K562 (cell line): ENCODE data around the gene CLEC2D. TPM values are rescaled to one million over a fixed set of nuclear protein-coding genes. Genes with fewer than 3 reads are reported as not detected.
A peak's percentile ranks its signal among the peaks of the same experiment; 100 is the strongest.

Source experiments
- EP400 ChIP-seq: fragments of 450-650 bp; IDR thresholded peaks from 2 replicates; pipeline ENCODE4 v1.6.1; 2017; ENCODE audit warnings: antibody characterized with exemption, mild to moderate bottlenecking, moderate library complexity
- ETV5 ChIP-seq: sonication (generic); formaldehyde crosslinking; IDR thresholded peaks from 2 replicates; pipeline ENCODE4 v1.4.0; 2020; ENCODE audit warnings: low read depth, mild to moderate bottlenecking, missing genetic modification reagents
- GATA2 ChIP-seq: sonication (generic); formaldehyde crosslinking; IDR thresholded peaks from 2 replicates; pipeline ENCODE4 v1.4.0; 2020; ENCODE audit warnings: mild to moderate bottlenecking, missing genetic modification reagents
- HDGF ChIP-seq: fragments of 450-650 bp; IDR thresholded peaks from 2 replicates; pipeline ENCODE4 v1.6.1; 2016
- LEF1 ChIP-seq: fragments of 450-650 bp; IDR thresholded peaks from 2 replicates; pipeline ENCODE4 v1.6.1; 2016; ENCODE audit warnings: mild to moderate bottlenecking
- MAFK ChIP-seq: IDR thresholded peaks from 2 replicates; pipeline ENCODE4 v1.6.1; 2011; ENCODE audit warnings: low read length, improper control_type of control experiment
- PATZ1 ChIP-seq: fragments of 250-450 bp; sonication (Bioruptor Pico); IDR thresholded peaks from 2 replicates; pipeline ENCODE4 v1.5.0; 2020; ENCODE audit warnings: mild to moderate bottlenecking, borderline replicate concordance
- PCBP1 ChIP-seq: fragments of 200-400 bp; formaldehyde crosslinking; IDR thresholded peaks from 2 replicates; pipeline ENCODE4 v1.6.1; 2018; ENCODE audit warnings: mild to moderate bottlenecking, low read depth, low read length; ENCODE audit not compliant: poor library complexity, severe bottlenecking
- POLR2H ChIP-seq: IDR thresholded peaks from 2 replicates; pipeline ENCODE4 v1.6.1; 2016; ENCODE audit warnings: missing genetic modification characterization, low read depth, mild to moderate bottlenecking, control low read depth, missing compliant biosample characterization, moderate library complexity
- RAD21 ChIP-seq, 2 experiments: fragments of 250-450 bp in 1 of 2; fragments of 450-650 bp in 1 of 2; sonication (Bioruptor Pico) in 1 of 2; formaldehyde crosslinking in 1 of 2; IDR thresholded peaks in 1 of 2; conservative IDR thresholded peaks in 1 of 2; 2 replicates each; pipeline versions ENCODE4 v1.4.0 to v1.8.0; 2020 to 2022; ENCODE audit warnings: mild to moderate bottlenecking in 2 of 2, moderate library complexity in 1 of 2
- RBM34 ChIP-seq: fragments of 200-400 bp; formaldehyde crosslinking; IDR thresholded peaks from 2 replicates; pipeline ENCODE4 v1.6.1; 2018; ENCODE audit warnings: low read length, borderline replicate concordance; ENCODE audit not compliant: insufficient read depth
- RCOR1 ChIP-seq, 2 experiments: IDR thresholded peaks; 2 replicates each; pipeline ENCODE4 v1.6.1; 2012; ENCODE audit warnings: low read depth in 2 of 2, low read length in 2 of 2, borderline replicate concordance in 1 of 2, improper control_type of control experiment in 1 of 2
- SPI1 ChIP-seq: IDR thresholded peaks from 2 replicates; pipeline ENCODE4 v1.6.1; 2011; ENCODE audit warnings: low read depth, low read length, control low read depth, borderline replicate concordance
- TCF7L2 ChIP-seq: fragments of 150-350 bp; IDR thresholded peaks from 2 replicates; pipeline ENCODE4 v1.6.1; 2016; ENCODE audit warnings: low read depth, mild to moderate bottlenecking, low read length, moderate library complexity
- ZNF174 ChIP-seq: fragments of 250-450 bp; sonication (Bioruptor Pico); IDR thresholded peaks from 2 replicates; pipeline ENCODE4 v1.4.0; 2020; ENCODE audit warnings: mild to moderate bottlenecking
- ZNF3 ChIP-seq: fragments of 250-450 bp; sonication (Bioruptor Pico); IDR thresholded peaks from 2 replicates; pipeline ENCODE4 v1.5.0; 2021; ENCODE audit warnings: mild to moderate bottlenecking, moderate library complexity
- ZNF431 ChIP-seq: sonication (generic); formaldehyde crosslinking; IDR thresholded peaks from 2 replicates; pipeline ENCODE4 v1.8.0; 2022; ENCODE audit warnings: mild to moderate bottlenecking, missing genetic modification reagents
- polyA plus RNA-seq, 8 experiments: library from polyadenylated mRNA; depleted of rRNA in 4 of 8; stranded (reverse) in 5 of 8; unstranded in 3 of 8; fragments of >200 nt; fragmentation: Nextera tagmentation in 2 of 8; fragmentation: Illumina TruSeq in 1 of 8; extraction: Ambion mirVana in 2 of 8; extraction: Trizol in 1 of 8; gene quantifications; 2 replicates each; pipeline versions ENCODE4 v1.2.1 to v1.2.3, GENCODE V29; 2011 to 2014; ENCODE audit warnings: inconsistent platforms in 1 of 8, missing spikeins in 1 of 8
- total RNA-seq, 7 experiments: library from RNA; depleted of rRNA in 6 of 7; stranded (reverse); fragments of >200 nt in 6 of 7; fragmentation: Illumina TruSeq in 2 of 7; extraction: Trizol in 2 of 7; gene quantifications; 2 replicates each; pipeline versions ENCODE4 v1.2.1 to v1.2.3, GENCODE V29; 2011 to 2021; ENCODE audit warnings: low replicate concordance in 1 of 7
- TF ChIP-seq, protein P1 (sequence below): fragments of 450-650 bp; IDR thresholded peaks from 2 replicates; pipeline ENCODE4 v1.6.1; 2016; ENCODE audit warnings: low read depth

The CLEC2D gene
- total and polyA plus RNA-seq, 9 of the 15 experiments (the other 6 are each of a cell fraction or from before 2014, with no cell fraction given) = 1.4 to 5.0 (median 2.2) TPM

GRCh38 chr12:9647825-9648700 is 21.4 kb upstream of the CLEC2D start (continued):
- TF ChIP-seq, protein P1, sequence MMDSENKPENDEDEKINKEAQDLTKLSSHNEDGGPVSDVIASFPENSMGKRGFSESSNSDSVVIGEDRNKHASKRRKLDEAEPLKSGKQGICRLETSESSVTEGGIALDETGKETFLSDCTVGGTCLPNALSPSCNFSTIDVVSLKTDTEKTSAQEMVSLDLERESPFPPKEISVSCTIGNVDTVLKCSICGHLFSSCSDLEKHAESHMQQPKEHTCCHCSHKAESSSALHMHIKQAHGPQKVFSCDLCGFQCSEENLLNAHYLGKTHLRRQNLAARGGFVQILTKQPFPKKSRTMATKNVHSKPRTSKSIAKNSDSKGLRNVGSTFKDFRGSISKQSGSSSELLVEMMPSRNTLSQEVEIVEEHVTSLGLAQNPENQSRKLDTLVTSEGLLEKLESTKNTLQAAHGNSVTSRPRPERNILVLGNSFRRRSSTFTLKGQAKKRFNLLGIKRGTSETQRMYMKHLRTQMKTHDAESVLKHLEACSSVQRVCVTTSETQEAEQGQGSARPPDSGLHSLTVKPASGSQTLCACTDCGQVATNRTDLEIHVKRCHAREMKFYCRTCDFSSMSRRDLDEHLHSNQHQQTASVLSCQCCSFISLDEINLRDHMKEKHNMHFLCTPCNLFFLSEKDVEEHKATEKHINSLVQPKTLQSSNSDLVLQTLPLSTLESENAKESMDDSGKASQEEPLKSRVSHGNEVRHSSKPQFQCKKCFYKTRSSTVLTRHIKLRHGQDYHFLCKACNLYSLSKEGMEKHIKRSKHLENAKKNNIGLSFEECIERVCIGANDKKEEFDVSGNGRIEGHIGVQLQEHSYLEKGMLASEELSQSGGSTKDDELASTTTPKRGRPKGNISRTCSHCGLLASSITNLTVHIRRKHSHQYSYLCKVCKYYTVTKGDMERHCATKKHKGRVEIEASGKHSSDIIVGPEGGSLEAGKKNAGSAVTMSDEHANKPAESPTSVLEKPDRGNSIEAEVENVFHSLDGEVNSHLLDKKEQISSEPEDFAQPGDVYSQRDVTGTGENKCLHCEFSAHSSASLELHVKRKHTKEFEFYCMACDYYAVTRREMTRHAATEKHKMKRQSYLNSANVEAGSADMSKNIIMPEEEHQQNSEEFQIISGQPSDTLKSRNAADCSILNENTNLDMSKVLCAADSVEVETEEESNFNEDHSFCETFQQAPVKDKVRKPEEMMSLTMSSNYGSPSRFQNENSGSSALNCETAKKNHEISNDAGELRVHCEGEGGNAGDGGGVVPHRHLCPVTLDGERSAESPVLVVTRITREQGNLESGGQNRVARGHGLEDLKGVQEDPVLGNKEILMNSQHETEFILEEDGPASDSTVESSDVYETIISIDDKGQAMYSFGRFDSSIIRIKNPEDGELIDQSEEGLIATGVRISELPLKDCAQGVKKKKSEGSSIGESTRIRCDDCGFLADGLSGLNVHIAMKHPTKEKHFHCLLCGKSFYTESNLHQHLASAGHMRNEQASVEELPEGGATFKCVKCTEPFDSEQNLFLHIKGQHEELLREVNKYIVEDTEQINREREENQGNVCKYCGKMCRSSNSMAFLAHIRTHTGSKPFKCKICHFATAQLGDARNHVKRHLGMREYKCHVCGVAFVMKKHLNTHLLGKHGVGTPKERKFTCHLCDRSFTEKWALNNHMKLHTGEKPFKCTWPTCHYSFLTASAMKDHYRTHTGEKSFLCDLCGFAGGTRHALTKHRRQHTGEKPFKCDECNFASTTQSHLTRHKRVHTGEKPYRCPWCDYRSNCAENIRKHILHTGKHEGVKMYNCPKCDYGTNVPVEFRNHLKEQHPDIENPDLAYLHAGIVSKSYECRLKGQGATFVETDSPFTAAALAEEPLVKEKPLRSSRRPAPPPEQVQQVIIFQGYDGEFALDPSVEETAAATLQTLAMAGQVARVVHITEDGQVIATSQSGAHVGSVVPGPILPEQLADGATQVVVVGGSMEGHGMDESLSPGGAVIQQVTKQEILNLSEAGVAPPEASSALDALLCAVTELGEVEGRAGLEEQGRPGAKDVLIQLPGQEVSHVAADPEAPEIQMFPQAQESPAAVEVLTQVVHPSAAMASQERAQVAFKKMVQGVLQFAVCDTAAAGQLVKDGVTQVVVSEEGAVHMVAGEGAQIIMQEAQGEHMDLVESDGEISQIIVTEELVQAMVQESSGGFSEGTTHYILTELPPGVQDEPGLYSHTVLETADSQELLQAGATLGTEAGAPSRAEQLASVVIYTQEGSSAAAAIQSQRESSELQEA = no peak
- TF ChIP-seq ZNF431 (CRISPR knock-in tag) (0 out of 2 replicates have a peak, but pooled peaks have one; percentile 79), RAD21 (CRISPR knock-in tag; conservative IDR thresholded peaks at IDR 0.05 in 1 of 2, IDR thresholded peaks at IDR 0.05 in 1 of 2) (no peak), ZNF3 (CRISPR knock-in tag) (no peak), RBM34 (no peak), TCF7L2 (no peak), LEF1 (0 out of 2 replicates have a peak, but pooled peaks have one; percentile 42), MAFK (no peak), EP400 (peak; percentile 44; the same call in 1 of the 2 replicates), ZNF174 (CRISPR knock-in tag) (no peak), POLR2H (tag) (peak; percentile 66), PCBP1 (no peak), ETV5 (CRISPR knock-in tag) (no peak), RCOR1 (IDR thresholded peaks at IDR 0.05; ENCODE audit: borderline replicate concordance in 1 of 2, low read depth in 2 of 2, low read length in 2 of 2) (peak in 1 of 2 experiments; percentile 43; a peak in 2 of 4 replicates), SPI1 (peak; percentile 21; the same call in 1 of the 2 replicates), GATA2 (CRISPR knock-in tag) (no peak), HDGF (no peak), PATZ1 (no peak)
